ENCODE data around the gene AGBL1. TPM values are rescaled to one million over a fixed set of nuclear protein-coding genes. Genes with fewer than 3 reads are reported as not detected.

The AGBL1 gene
- polyA plus RNA-seq, 1 experiment: not detected

GRCh38 chr15:86322629-86323028 lies 243.0 kb downstream of the AGBL1 start:
- CTCF ChIA-PET: no interaction called here
- DNase-seq (ENCODE audit: low read depth): no peak
- Histone ChIP-seq H3K4me3 (ENCODE audit: low read depth, low read length) (no peak overlapping the region), H3K27me3 (ENCODE audit: control insufficient read depth, insufficient read depth, low read length) (no peaks in the 10 kb centered on the region), H3K36me3 (ENCODE audit: control insufficient read depth, insufficient read depth, low read length) (no peaks in the 10 kb centered on the region)
- no peak for TF ChIP-seq CTCF (IDR thresholded peaks at IDR 0.05; ENCODE audit: insufficient read depth, low read depth, low read length)
- POLR2A ChIA-PET: no interaction called here

GRCh38 chr15:86327230-86327865 lies 247.7 kb downstream of the AGBL1 start:
- DNase-seq (ENCODE audit: low read depth): no peak
- ChIA-PET CTCF (no interaction called here), POLR2A (no interaction called here)
- no peak overlapping the region for H3K4me3 ChIP-seq (ENCODE audit: low read depth, low read length)
- H3K36me3 ChIP-seq (ENCODE audit: control insufficient read depth, insufficient read depth, low read length): no peaks in the 10 kb centered on the region
- H3K27me3 ChIP-seq (ENCODE audit: control insufficient read depth, insufficient read depth, low read length): no peaks in the 10 kb centered on the region
- no peak for TF ChIP-seq CTCF (IDR thresholded peaks at IDR 0.05; ENCODE audit: insufficient read depth, low read depth, low read length)

GRCh38 chr15:86328658-86329057 lies 249.0 kb downstream of the AGBL1 start:
- H3K4me3 ChIP-seq (ENCODE audit: low read depth, low read length): no peak overlapping the region
- TF ChIP-seq CTCF (IDR thresholded peaks at IDR 0.05; ENCODE audit: insufficient read depth, low read depth, low read length): no peak
- no peak for DNase-seq (ENCODE audit: low read depth)
- ChIA-PET POLR2A (no interaction called here), CTCF (no interaction called here)
- H3K36me3 ChIP-seq (ENCODE audit: control insufficient read depth, insufficient read depth, low read length): no peaks in the 10 kb centered on the region
- no peaks in the 10 kb centered on the region for H3K27me3 ChIP-seq (ENCODE audit: control insufficient read depth, insufficient read depth, low read length)

- CTCF ChIA-PET: no interaction called here
- DNase-seq (ENCODE audit: low read depth): no peak
- Histone ChIP-seq H3K36me3 (ENCODE audit: control insufficient read depth, insufficient read depth, low read length) (no peaks in the 10 kb centered on the region), H3K27me3 (ENCODE audit: control insufficient read depth, insufficient read depth, low read length) (no peaks in the 10 kb centered on the region), H3K4me3 (ENCODE audit: low read depth, low read length) (no peak overlapping the region)
- POLR2A ChIA-PET: no interaction called here
- TF ChIP-seq CTCF (IDR thresholded peaks at IDR 0.05; ENCODE audit: insufficient read depth, low read depth, low read length): no peak
Observed at GRCh38 chr15:86329311-86330013, 249.8 kb downstream of the AGBL1 start.

GRCh38 chr15:86333819-86334218 lies 254.1 kb downstream of the AGBL1 start:
- DNase-seq (ENCODE audit: low read depth): no peak
- ChIA-PET CTCF (no interaction called here), POLR2A (no interaction called here)
- no peak overlapping the region for H3K4me3 ChIP-seq (ENCODE audit: low read depth, low read length)
- H3K36me3 ChIP-seq (ENCODE audit: control insufficient read depth, insufficient read depth, low read length): no peaks in the 10 kb centered on the region
- TF ChIP-seq CTCF (IDR thresholded peaks at IDR 0.05; ENCODE audit: insufficient read depth, low read depth, low read length): no peak
- H3K27me3 ChIP-seq (ENCODE audit: control insufficient read depth, insufficient read depth, low read length): no peaks in the 10 kb centered on the region

All from BJ (cell line).